ENCODE results near the gene IRAK2.
"Not testable (repeated sequence)": the region's sequence is repeated elsewhere in the genome, so short reads cannot be mapped to it uniquely, and the experiment has no call there.

- TF ChIP-seq CTCF (conservative IDR thresholded peaks at IDR 0.05; ENCODE audit: low read length); EZH2phosphoT487 (IDR thresholded peaks at IDR 0.05; ENCODE audit: borderline replicate concordance): not testable (repeated sequence)
These were observed 546 bp upstream of the IRAK2 start for GRCh38 chr3:10164201-10164545.
